ENCODE results near the gene BRSK2.

GRCh38 chr11:1485504-1485885 lies 95.8 kb downstream of the BRSK2 start:
- no peak for TF ChIP-seq CTCF (IDR thresholded peaks at IDR 0.05; ENCODE audit: insufficient read depth, low read depth, low read length)
- no peak for TF ChIP-seq EZH2 (IDR thresholded peaks at IDR 0.05; ENCODE audit: insufficient read depth, low read length)
